C4-2B (cell line): ENCODE results near the gene PSG4.
"Not testable (repeated sequence)": the region's sequence is repeated elsewhere in the genome, so short reads cannot be mapped to it uniquely, and the experiment has no call there.

ENCODE experiments used
- CTCF ChIP-seq: fragments of 450-650 bp; conservative IDR thresholded peaks from 2 replicates; pipeline ENCODE4 v1.5.1; 2017; ENCODE audit warnings: mild to moderate bottlenecking
- ZFX ChIP-seq: fragments of 450-650 bp; IDR thresholded peaks from 2 replicates; pipeline ENCODE4 v1.6.1; 2017

- not testable (repeated sequence) for TF ChIP-seq CTCF, ZFX
These were observed 42.3 kb downstream of the PSG4 start for GRCh38 chr19:43163135-43163534.
